SW480 (cell line): ENCODE results near the gene LPP.

Experiments
- DNase-seq: peaks from one replicate; pipeline ENCODE4 v3.0.0-alpha.2; 2016; ENCODE audit warnings: low spot score

The LPP gene

GRCh38 chr3:188170461-188171459 is 16.8 kb downstream of the LPP start:
- DNase-seq = no peak

GRCh38 chr3:188171682-188172467 is 17.9 kb downstream of the LPP start:
- no peak for DNase-seq

- DNase-seq = no peak
Measured at GRCh38 chr3:188174317-188175044, 20.5 kb downstream of the LPP start.

GRCh38 chr3:188176476-188176875 is 22.5 kb downstream of the LPP start:
- DNase-seq = no peak

- no peak for DNase-seq
Measured at GRCh38 chr3:188176884-188177283, 22.9 kb downstream of the LPP start.

GRCh38 chr3:188177721-188178120 is 23.8 kb downstream of the LPP start:
- DNase-seq = no peak

GRCh38 chr3:188178293-188178936 is 24.5 kb downstream of the LPP start:
- no peak for DNase-seq

- no peak for DNase-seq
Measured at GRCh38 chr3:188179006-188179966, 25.3 kb downstream of the LPP start.

GRCh38 chr3:188180114-188180513 is 26.2 kb downstream of the LPP start:
- no peak for DNase-seq

- no peak for DNase-seq
Measured at GRCh38 chr3:188183452-188183851, 29.5 kb downstream of the LPP start.

GRCh38 chr3:188184160-188184559 is 30.2 kb downstream of the LPP start:
- no peak for DNase-seq

GRCh38 chr3:188184649-188185048 is 30.7 kb downstream of the LPP start:
- no peak for DNase-seq

- peak; percentile 34 for DNase-seq
Measured at GRCh38 chr3:188185717-188186251, 31.8 kb downstream of the LPP start.

GRCh38 chr3:188187053-188187452 is 33.1 kb downstream of the LPP start:
- DNase-seq = no peak

GRCh38 chr3:188188911-188189310 is 35.0 kb downstream of the LPP start:
- DNase-seq = no peak

GRCh38 chr3:188191460-188191859 is 37.5 kb downstream of the LPP start:
- no peak for DNase-seq

GRCh38 chr3:188192034-188192433 is 38.1 kb downstream of the LPP start:
- DNase-seq = no peak

- DNase-seq = no peak
Measured at GRCh38 chr3:188194332-188194731, 40.4 kb downstream of the LPP start.

GRCh38 chr3:188196232-188196990 is 42.5 kb downstream of the LPP start:
- no peak for DNase-seq
